H1 (cell line): ENCODE data around the gene LRRC56. TPM values are rescaled to one million over a fixed set of nuclear protein-coding genes. Genes with fewer than 3 reads are reported as not detected.

ENCODE experiments used
- CTCF ChIA-PET: fragments of 300-600 bp; sonication (Branson Sonifier 250); formaldehyde crosslinking; loops from one replicate; lab custom pipeline; 2021; ENCODE audit not compliant: partially characterized antibody; lab: Charles Lee
- POLR2A ChIA-PET: fragments of 300-600 bp; sonication (Branson Sonifier 250); formaldehyde crosslinking; loops from one replicate; lab custom pipeline; 2021; ENCODE audit warnings: inconsistent platforms; ENCODE audit not compliant: partially characterized antibody; lab: Charles Lee
- DNase-seq, 2 experiments: peaks; one replicate each; pipeline versions ENCODE4 v3.0.0 to v3.0.0-alpha.2; 2010 to 2022; ENCODE audit warnings: low spot score in 2 of 2, low read depth in 1 of 2, mixed read lengths in 1 of 2
- FAIRE-seq: peaks from 2 replicates; lab custom pipeline; 2011; peaks lifted over from hg19 to GRCh38; lab: Jason Lieb, UNC
- H2AFZ ChIP-seq: 2 replicates; pipeline ENCODE4 v1.8.1; 2012; ENCODE audit warnings: low read length, inconsistent platforms
- H2AK5ac ChIP-seq: 2 replicates; pipeline ENCODE4 v1.6.1; 2013; ENCODE audit warnings: low read depth, low read length
- H2BK120ac ChIP-seq: replicated peaks from 2 replicates; pipeline ENCODE3; 2013; ENCODE audit warnings: low read depth, low read length, inconsistent platforms
- H2BK12ac ChIP-seq: 2 replicates; pipeline ENCODE4 v1.6.1; 2013; ENCODE audit warnings: low read depth, low read length
- H2BK15ac ChIP-seq: 2 replicates; pipeline ENCODE4 v1.6.1; 2013; ENCODE audit warnings: low read length
- H2BK20ac ChIP-seq: 2 replicates; pipeline ENCODE4 v1.6.1; 2013; ENCODE audit warnings: low read length
- H2BK5ac ChIP-seq: 2 replicates; pipeline ENCODE4 v1.6.1; 2013; ENCODE audit warnings: low read depth, low read length
- H3K14ac ChIP-seq: 2 replicates; pipeline ENCODE4 v1.6.1; 2013; ENCODE audit warnings: inconsistent platforms; ENCODE audit not compliant: insufficient read length
- H3K18ac ChIP-seq: 2 replicates; pipeline ENCODE4 v1.6.1; 2013; ENCODE audit warnings: low read length; ENCODE audit errors: extremely low read depth
- H3K23ac ChIP-seq: 2 replicates; pipeline ENCODE4 v1.6.1; 2013; ENCODE audit warnings: inconsistent platforms; ENCODE audit not compliant: insufficient read length
- H3K23me2 ChIP-seq: 2 replicates; pipeline ENCODE4 v1.6.1; 2013; ENCODE audit warnings: low read depth, low read length
- H3K27ac ChIP-seq: 2 replicates; pipeline ENCODE4 v1.6.1; 2011; ENCODE audit warnings: low read depth, low read length, inconsistent platforms
- H3K27me3 ChIP-seq, 4 experiments: replicated peaks in 1 of 4; 1 replicate in 1 of 4; 2 replicates in 3 of 4; pipeline versions ENCODE4 v1.6.1 to v1.8.1; 2011 to 2013; ENCODE audit warnings: low read length in 3 of 4, mild to moderate bottlenecking in 3 of 4, inconsistent platforms in 2 of 4, mixed read lengths in 2 of 4, moderate library complexity in 1 of 4; ENCODE audit not compliant: control insufficient read depth in 3 of 4, insufficient read depth in 3 of 4; ENCODE audit errors: extremely low read depth in 1 of 4
- H3K36me3 ChIP-seq, 4 experiments: 2 replicates each; pipeline versions ENCODE4 v1.6.1 to v1.8.1; 2011 to 2013; ENCODE audit warnings: mild to moderate bottlenecking in 4 of 4, low read length in 3 of 4, moderate library complexity in 2 of 4, control low read depth in 1 of 4, inconsistent platforms in 1 of 4; ENCODE audit not compliant: insufficient read depth in 4 of 4, control insufficient read depth in 2 of 4
- H3K4ac ChIP-seq: replicated peaks from 2 replicates; pipeline ENCODE3; 2013; ENCODE audit warnings: low read length, low read depth, mixed read lengths, inconsistent platforms; ENCODE audit not compliant: insufficient read length
- H3K4me1 ChIP-seq, 4 experiments: replicated peaks in 1 of 4; 1 replicate in 1 of 4; 2 replicates in 3 of 4; pipeline versions ENCODE4 v1.6.1 to v1.8.1; 2011 to 2013; ENCODE audit warnings: low read length in 3 of 4, inconsistent platforms in 2 of 4, mixed read lengths in 1 of 4; ENCODE audit not compliant: insufficient read depth in 4 of 4, control insufficient read depth in 3 of 4
- H3K4me2 ChIP-seq, 2 experiments: 2 replicates each; pipeline versions ENCODE4 v1.6.1 to v1.8.1; 2011 to 2013; ENCODE audit warnings: low read depth in 2 of 2, low read length in 2 of 2, control low read depth in 1 of 2, inconsistent platforms in 1 of 2, mild to moderate bottlenecking in 1 of 2; ENCODE audit not compliant: insufficient read depth in 1 of 2
- H3K4me3 ChIP-seq, 4 experiments: fragments of 200-600, 300-600 bp in 1 of 4; sonication (generic), shearing (Covaris generic), sonication (Bioruptor Twin) in 1 of 4; 2 replicates each; pipeline versions ENCODE4 v1.5.1 to v1.8.1; 2011 to 2016; ENCODE audit warnings: low read length in 4 of 4, low read depth in 3 of 4, control low read depth in 2 of 4, inconsistent platforms in 2 of 4, mild to moderate bottlenecking in 2 of 4, mixed read lengths in 1 of 4, moderate library complexity in 1 of 4; ENCODE audit not compliant: insufficient read depth in 2 of 4; ENCODE audit errors: extremely low read depth in 1 of 4
- H3K56ac ChIP-seq: replicated peaks from 2 replicates; pipeline ENCODE3; 2013; ENCODE audit warnings: low read depth, mild to moderate bottlenecking, mixed read lengths, low read length, inconsistent platforms; ENCODE audit not compliant: insufficient read length
- H3K79me1 ChIP-seq: 2 replicates; pipeline ENCODE4 v1.6.1; 2013; ENCODE audit warnings: low read depth, low read length, control low read depth
- H3K79me2 ChIP-seq, 2 experiments: 2 replicates each; pipeline versions ENCODE4 v1.6.1 to v1.8.1; 2012 to 2013; ENCODE audit warnings: low read length in 2 of 2, mild to moderate bottlenecking in 2 of 2, inconsistent platforms in 1 of 2; ENCODE audit not compliant: insufficient read depth in 2 of 2, control insufficient read depth in 1 of 2
- H3K9ac ChIP-seq, 4 experiments: replicated peaks in 1 of 4; 1 replicate in 1 of 4; 2 replicates in 3 of 4; pipeline versions ENCODE4 v1.6.1 to v1.8.1; 2011 to 2013; ENCODE audit warnings: low read depth in 3 of 4, low read length in 3 of 4, control low read depth in 2 of 4, mild to moderate bottlenecking in 2 of 4, moderate library complexity in 2 of 4, inconsistent platforms in 1 of 4; ENCODE audit errors: extremely low read depth in 1 of 4
- H3K9me3 ChIP-seq, 2 experiments: 2 replicates each; pipeline versions ENCODE4 v1.6.1 to v1.8.1; 2012 to 2013; ENCODE audit warnings: mild to moderate bottlenecking in 2 of 2, moderate library complexity in 2 of 2, control low read depth in 1 of 2, inconsistent platforms in 1 of 2, low read depth in 1 of 2, low read length in 1 of 2, mixed read lengths in 1 of 2; ENCODE audit not compliant: insufficient read depth in 2 of 2
- H4K20me1 ChIP-seq, 2 experiments: replicated peaks in 1 of 2; 2 replicates each; pipeline versions ENCODE3 to v1.8.1; 2011 to 2013; ENCODE audit warnings: inconsistent platforms in 2 of 2, low read length in 2 of 2, mild to moderate bottlenecking in 1 of 2; ENCODE audit not compliant: insufficient read depth in 2 of 2, control insufficient read depth in 1 of 2
- H4K5ac ChIP-seq: 2 replicates; pipeline ENCODE4 v1.6.1; 2013; ENCODE audit warnings: low read length, low read depth, mixed read lengths, inconsistent platforms; ENCODE audit not compliant: insufficient read length
- H4K8ac ChIP-seq: 2 replicates; pipeline ENCODE4 v1.8.0; 2013; ENCODE audit warnings: mild to moderate bottlenecking, moderate library complexity, low read length, inconsistent platforms; ENCODE audit not compliant: insufficient read depth; ENCODE audit errors: extremely low read depth
- H4K91ac ChIP-seq: replicated peaks from 2 replicates; pipeline ENCODE3; 2013; ENCODE audit warnings: low read length, mixed read lengths, inconsistent platforms; ENCODE audit not compliant: insufficient read length
- BACH1 ChIP-seq: IDR thresholded peaks from 2 replicates; pipeline ENCODE4 v1.6.1; 2012; ENCODE audit warnings: low read length, improper control_type of control experiment
- CBX8 ChIP-seq: fragments of 300-800, 300-1000 bp; sonication (generic); IDR thresholded peaks from 2 replicates; pipeline ENCODE4 v1.7.1; 2016; ENCODE audit warnings: low read depth, low read length, borderline replicate concordance
- CHD1 ChIP-seq: IDR thresholded peaks from 2 replicates; pipeline ENCODE4 v1.6.1; 2012; ENCODE audit warnings: low read depth, low read length, improper control_type of control experiment
- GABPA ChIP-seq: IDR thresholded peaks from 2 replicates; pipeline ENCODE4 v1.6.1; 2011; ENCODE audit warnings: mild to moderate bottlenecking, low read length, moderate library complexity, borderline replicate concordance; ENCODE audit not compliant: insufficient read depth
- HDAC6 ChIP-seq: IDR thresholded peaks from one replicate; pipeline ENCODE4 v1.7.1; 2012; ENCODE audit warnings: low read depth, mild to moderate bottlenecking, inconsistent platforms, low read length, moderate library complexity
- PHF8 ChIP-seq: fragments of 200-600 bp; sonication (generic); conservative IDR thresholded peaks from 2 replicates; pipeline ENCODE4 v1.7.1; 2012; ENCODE audit warnings: low read depth, mild to moderate bottlenecking, inconsistent platforms, low read length, moderate library complexity
- RAD21 ChIP-seq, 2 experiments: IDR thresholded peaks in 1 of 2; conservative IDR thresholded peaks in 1 of 2; 2 replicates each; pipeline ENCODE4 v1.6.1; 2011; ENCODE audit warnings: low read depth in 2 of 2, low read length in 2 of 2, improper control_type of control experiment in 1 of 2, inconsistent platforms in 1 of 2, mild to moderate bottlenecking in 1 of 2, moderate library complexity in 1 of 2
- SIX5 ChIP-seq: IDR thresholded peaks from 2 replicates; pipeline ENCODE4 v1.6.1; 2011; ENCODE audit warnings: mild to moderate bottlenecking, low read depth, low read length
- SP4 ChIP-seq: IDR thresholded peaks from 2 replicates; pipeline ENCODE4 v1.6.1; 2012; ENCODE audit warnings: low read length, inconsistent platforms
- TEAD4 ChIP-seq: IDR thresholded peaks from 2 replicates; pipeline ENCODE4 v1.6.1; 2012; ENCODE audit warnings: low read depth, low read length, inconsistent platforms, mixed read lengths
- ZNF274 ChIP-seq: IDR thresholded peaks from 2 replicates; pipeline ENCODE4 v1.7.0; 2012; ENCODE audit warnings: low read length, borderline replicate concordance; ENCODE audit errors: extremely low read depth
- WGBS, 2 experiments: shearing (Covaris generic) in 1 of 2; methylation state at CpG; one replicate each; pipeline versions ENCODE4 v1.1.6 to v1.1.7; 2013 to 2015; ENCODE audit warnings: low lambda C conversion rate in 2 of 2, mixed read lengths in 2 of 2, inconsistent platforms in 1 of 2, low coverage in 1 of 2, missing lambda C conversion rate in 1 of 2; ENCODE audit not compliant: insufficient replicate concordance in 2 of 2, insufficient coverage in 1 of 2, insufficient read length in 1 of 2; ENCODE audit errors: extremely low coverage in 1 of 2, missing lambda C conversion rate in 1 of 2; 5-methylcytosine and 5-hydroxymethylcytosine counted together
- polyA plus RNA-seq, 7 experiments: library from polyadenylated mRNA; depleted of rRNA in 3 of 7; stranded (reverse) in 5 of 7; unstranded in 2 of 7; fragments of >200 nt in 5 of 7; fragments of 200-250 nt in 2 of 7; gene quantifications; 1 replicate in 5 of 7; 2 replicates in 1 of 7; 4 replicates in 1 of 7; pipeline versions ENCODE4 v1.2.1 to v1.2.3, GENCODE V29; 2011 to 2013; ENCODE audit warnings: missing spikeins in 2 of 7, mixed read lengths in 2 of 7
- total RNA-seq: library from RNA; stranded (reverse); fragmentation: NEBNext Ultra II Directional; extraction: Animal tissue kit (Norgen Biotek cat#: 25700); gene quantifications from 2 replicates; pipeline ENCODE4 v1.2.1, GENCODE V29; 2021
- TF ChIP-seq, protein P1 (sequence below), 3 experiments: IDR thresholded peaks; 1 replicate in 2 of 3; 2 replicates in 1 of 3; pipeline versions ENCODE4 v1.5.1 to v1.6.1; 2011; ENCODE audit warnings: low read length in 3 of 3, mild to moderate bottlenecking in 3 of 3, inconsistent platforms in 2 of 3, low read depth in 1 of 3, moderate library complexity in 1 of 3; ENCODE audit not compliant: insufficient read depth in 1 of 3; ENCODE audit errors: control extremely low read depth in 1 of 3

LRRC56 gene
- total and polyA plus RNA-seq, 2 of the 8 experiments (the other 6 are each of a cell fraction or from before 2014, with no cell fraction given): 0.94 to 1.9 TPM

DNA sequence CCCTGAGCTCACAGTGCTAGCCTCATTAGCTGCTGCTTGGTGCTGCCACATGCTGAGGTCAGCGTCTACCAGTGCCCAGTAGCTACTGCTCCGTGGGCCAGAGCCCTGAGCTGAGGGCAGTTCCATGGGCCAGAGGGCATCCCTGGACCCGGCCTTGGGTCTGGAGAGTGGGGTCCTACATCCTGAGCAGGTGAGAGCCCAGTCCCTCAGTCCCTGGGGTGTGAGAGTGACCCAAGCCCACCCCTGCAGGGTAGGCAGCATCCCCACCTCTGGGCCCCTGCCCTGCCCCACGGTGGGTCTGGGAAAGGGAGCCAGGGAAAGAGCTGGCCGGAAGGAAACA is 13.4 kb downstream of the LRRC56 start:
- no peak overlapping the region for H3K56ac ChIP-seq
- H3K9ac ChIP-seq: no peak overlapping the region
- H3K36me3 ChIP-seq: no peaks in the 10 kb centered on the region
- no peak overlapping the region for H2BK5ac ChIP-seq
- H2AFZ ChIP-seq: no peak overlapping the region
- H2BK20ac ChIP-seq: no peak overlapping the region
- 0 out of 2 replicates have a peak overlapping the region, but pooled peaks have one; percentile 17 for H2BK12ac ChIP-seq
- no peaks in the 10 kb centered on the region for H3K9me3 ChIP-seq
- no peak overlapping the region for H3K4me2 ChIP-seq
- no peak overlapping the region for H3K23ac ChIP-seq
- H3K23me2 ChIP-seq: peaks cover 3% of the 10 kb centered on the region; the same call in 1 of the 2 replicates
- H4K91ac ChIP-seq: no peak overlapping the region
- peaks cover 0 to 8% (median 0%) of the 10 kb centered on the region in 4 experiments; a peak in 3 of 7 replicates for H3K4me1 ChIP-seq
- no peak overlapping the region for H3K18ac ChIP-seq
- H3K4me3 ChIP-seq: no peak overlapping the region
- H3K79me2 ChIP-seq: no peaks in the 10 kb centered on the region
- H4K8ac ChIP-seq: peak overlapping the region; percentile 68
- no peak overlapping the region for H4K5ac ChIP-seq
- no peak overlapping the region for H3K4ac ChIP-seq
- DNase-seq (no peak), FAIRE-seq (no peak)
- 89% methylated on average over 4 of the region's 5 CpGs; no CpG with 5 or more reads in 1 of the 2 experiments for WGBS, 2 experiments
- no peak overlapping the region for H3K27ac ChIP-seq
- H3K27me3 ChIP-seq: peaks cover 1 to 3% (median 3%) of the 10 kb centered on the region in 4 experiments; a peak in 6 of 7 replicates
- POLR2A ChIA-PET: no interaction called here
- H4K20me1 ChIP-seq: no peaks in the 10 kb centered on the region
- H3K79me1 ChIP-seq: no peaks in the 10 kb centered on the region
- no peak overlapping the region for H2BK15ac ChIP-seq
- H2BK120ac ChIP-seq: no peak overlapping the region
- no peak overlapping the region for H3K14ac ChIP-seq
- no peak overlapping the region for H2AK5ac ChIP-seq
- CTCF ChIA-PET: interaction anchor here (0.9 to 1.6 kb wide), 4 partner anchors 9 to 12 kb away, joined by 3 to 4 read pairs (median 4); no protein-coding TSS in a partner anchor
- no peak for TF ChIP-seq ZNF274
- TF ChIP-seq, protein P1, sequence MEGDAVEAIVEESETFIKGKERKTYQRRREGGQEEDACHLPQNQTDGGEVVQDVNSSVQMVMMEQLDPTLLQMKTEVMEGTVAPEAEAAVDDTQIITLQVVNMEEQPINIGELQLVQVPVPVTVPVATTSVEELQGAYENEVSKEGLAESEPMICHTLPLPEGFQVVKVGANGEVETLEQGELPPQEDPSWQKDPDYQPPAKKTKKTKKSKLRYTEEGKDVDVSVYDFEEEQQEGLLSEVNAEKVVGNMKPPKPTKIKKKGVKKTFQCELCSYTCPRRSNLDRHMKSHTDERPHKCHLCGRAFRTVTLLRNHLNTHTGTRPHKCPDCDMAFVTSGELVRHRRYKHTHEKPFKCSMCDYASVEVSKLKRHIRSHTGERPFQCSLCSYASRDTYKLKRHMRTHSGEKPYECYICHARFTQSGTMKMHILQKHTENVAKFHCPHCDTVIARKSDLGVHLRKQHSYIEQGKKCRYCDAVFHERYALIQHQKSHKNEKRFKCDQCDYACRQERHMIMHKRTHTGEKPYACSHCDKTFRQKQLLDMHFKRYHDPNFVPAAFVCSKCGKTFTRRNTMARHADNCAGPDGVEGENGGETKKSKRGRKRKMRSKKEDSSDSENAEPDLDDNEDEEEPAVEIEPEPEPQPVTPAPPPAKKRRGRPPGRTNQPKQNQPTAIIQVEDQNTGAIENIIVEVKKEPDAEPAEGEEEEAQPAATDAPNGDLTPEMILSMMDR (IDR thresholded peaks at IDR 0.05; ENCODE audit: control extremely low read depth in 1 of 3, insufficient read depth in 1 of 3, low read depth in 1 of 3, low read length in 3 of 3): no peak
- TF ChIP-seq CBX8: no peak
- TF ChIP-seq CHD1: no peak
- TF ChIP-seq GABPA: no peak
- TF ChIP-seq TEAD4: no peak
- no peak for TF ChIP-seq PHF8
- TF ChIP-seq HDAC6: no peak
- TF ChIP-seq SP4: no peak
- no peak for TF ChIP-seq RAD21 (IDR thresholded peaks at IDR 0.05 in 1 of 2, conservative IDR thresholded peaks at IDR 0.05 in 1 of 2; ENCODE audit: low read depth in 2 of 2, low read length in 2 of 2)
- TF ChIP-seq SIX5: no peak
- no peak for TF ChIP-seq BACH1
